Spleen (tissue), 7 donors: ENCODE measurements around the gene SMARCD2.

Experiments used
- POLR2A ChIP-seq, 3 donors: fragments of 450-650 bp; IDR thresholded peaks; one replicate each; pipeline ENCODE4 v1.5.1; 2017; ENCODE audit warnings: antibody characterized with exemption in 3 of 3, mild to moderate bottlenecking in 1 of 3
- POLR2AphosphoS5 ChIP-seq, 3 donors: sonication (generic); formaldehyde crosslinking; IDR thresholded peaks; one replicate each; pipeline ENCODE4 v1.5.1; 2017; ENCODE audit warnings: antibody characterized with exemption in 3 of 3
- TF ChIP-seq, protein P1 (sequence below), 11 experiments: fragments of 200-600 bp in 7 of 11; fragments of 450-650 bp in 4 of 11; sonication (generic) in 4 of 11; IDR thresholded peaks in 8 of 11; conservative IDR thresholded peaks in 3 of 11; 1 replicate in 7 of 11; 2 replicates in 4 of 11; pipeline versions ENCODE4 v1.4.0 to v1.8.0; 2016 to 2021; ENCODE audit warnings: antibody characterized with exemption in 11 of 11, inconsistent platforms in 4 of 11, mild to moderate bottlenecking in 1 of 11
- donor health status: DM: no; HTN: no; CAD: no; lungs with moderate emphysema.
- donor health status: DM: no; HTN: no; CAD: no.
- donor health status: DM: no; HTN: no; CAD: no.

GRCh38 chr17:63833741-63834373 lies 8.6 kb downstream of the SMARCD2 start:
- TF ChIP-seq POLR2A (IDR thresholded peaks at IDR 0.05) (no peak), POLR2AphosphoS5 (IDR thresholded peaks at IDR 0.05) (peak; percentile 2 to 58 (median 18))
- TF ChIP-seq, protein P1, sequence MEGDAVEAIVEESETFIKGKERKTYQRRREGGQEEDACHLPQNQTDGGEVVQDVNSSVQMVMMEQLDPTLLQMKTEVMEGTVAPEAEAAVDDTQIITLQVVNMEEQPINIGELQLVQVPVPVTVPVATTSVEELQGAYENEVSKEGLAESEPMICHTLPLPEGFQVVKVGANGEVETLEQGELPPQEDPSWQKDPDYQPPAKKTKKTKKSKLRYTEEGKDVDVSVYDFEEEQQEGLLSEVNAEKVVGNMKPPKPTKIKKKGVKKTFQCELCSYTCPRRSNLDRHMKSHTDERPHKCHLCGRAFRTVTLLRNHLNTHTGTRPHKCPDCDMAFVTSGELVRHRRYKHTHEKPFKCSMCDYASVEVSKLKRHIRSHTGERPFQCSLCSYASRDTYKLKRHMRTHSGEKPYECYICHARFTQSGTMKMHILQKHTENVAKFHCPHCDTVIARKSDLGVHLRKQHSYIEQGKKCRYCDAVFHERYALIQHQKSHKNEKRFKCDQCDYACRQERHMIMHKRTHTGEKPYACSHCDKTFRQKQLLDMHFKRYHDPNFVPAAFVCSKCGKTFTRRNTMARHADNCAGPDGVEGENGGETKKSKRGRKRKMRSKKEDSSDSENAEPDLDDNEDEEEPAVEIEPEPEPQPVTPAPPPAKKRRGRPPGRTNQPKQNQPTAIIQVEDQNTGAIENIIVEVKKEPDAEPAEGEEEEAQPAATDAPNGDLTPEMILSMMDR (IDR thresholded peaks at IDR 0.05 in 8 of 11, conservative IDR thresholded peaks at IDR 0.05 in 3 of 11): no peak
